GDM1 (cell line): ENCODE results near the gene PTRHD1.
A peak's percentile ranks its signal among the peaks of the same experiment; 100 is the strongest.
"Not testable (repeated sequence)": the region's sequence is repeated elsewhere in the genome, so short reads cannot be mapped to it uniquely, and the experiment has no call there.

Source experiments
- DNase-seq: peaks from one replicate; lab custom pipeline; 2025; lab: John Stamatoyannopoulos, UW

PTRHD1 gene

DNA sequence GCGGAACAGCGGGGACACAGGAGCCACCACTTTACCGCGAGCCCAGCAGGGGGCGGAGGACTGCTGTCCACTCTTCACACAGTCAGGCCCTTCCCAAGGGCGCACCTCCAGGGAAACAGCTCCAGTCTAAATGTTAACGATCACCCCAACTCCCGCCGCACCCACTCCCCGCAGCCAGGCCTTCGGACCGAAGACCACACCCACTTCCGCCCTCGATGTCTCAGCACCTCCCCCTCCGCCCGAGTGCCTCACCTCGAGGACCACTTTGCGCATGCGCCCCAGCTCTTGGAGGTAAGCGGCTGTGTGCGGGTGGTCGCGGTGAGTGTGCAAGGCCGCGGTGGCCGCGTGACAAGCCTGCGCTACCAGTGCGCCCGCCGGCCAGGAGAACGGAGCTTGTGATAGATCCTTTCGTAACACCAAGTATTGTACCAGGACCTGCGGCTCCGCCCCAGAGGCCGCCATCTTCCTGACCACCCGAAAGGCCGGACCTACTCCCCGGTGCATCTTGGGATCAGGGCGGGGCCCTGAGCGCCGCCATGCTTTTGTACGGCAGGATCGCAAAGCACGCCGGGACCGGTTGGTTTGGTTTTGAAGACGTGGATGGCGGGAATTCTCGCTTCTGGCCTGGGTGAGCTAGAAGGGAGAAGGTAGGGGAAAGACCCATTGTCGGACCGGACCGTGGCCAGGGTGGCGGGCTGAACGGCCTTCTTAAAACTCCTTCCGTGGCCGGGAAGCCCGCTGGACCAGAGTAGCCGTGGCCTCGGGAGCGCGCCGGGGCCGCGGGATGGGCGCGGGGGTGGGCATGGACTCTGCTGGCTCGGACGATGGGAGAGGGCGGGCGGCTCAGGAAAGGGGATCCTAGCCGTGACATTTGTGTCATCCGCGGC is at the start of gene PTRHD1, which contains the start of gene CENPO:
PTRHD1 (minus strand) TSS at position 518 of the 887 bp plus-strand sequence; CDS start at position 504, 14 bp downstream.
CENPO (plus strand) TSS at position 552 of the 887 bp plus-strand sequence. CDS start 495 bp downstream, outside the sequence.
- DNase-seq: peak; percentile 94

GRCh38 chr2:24842081-24843050 is 49.2 kb upstream of the PTRHD1 start:
- no peak for DNase-seq

DNA sequence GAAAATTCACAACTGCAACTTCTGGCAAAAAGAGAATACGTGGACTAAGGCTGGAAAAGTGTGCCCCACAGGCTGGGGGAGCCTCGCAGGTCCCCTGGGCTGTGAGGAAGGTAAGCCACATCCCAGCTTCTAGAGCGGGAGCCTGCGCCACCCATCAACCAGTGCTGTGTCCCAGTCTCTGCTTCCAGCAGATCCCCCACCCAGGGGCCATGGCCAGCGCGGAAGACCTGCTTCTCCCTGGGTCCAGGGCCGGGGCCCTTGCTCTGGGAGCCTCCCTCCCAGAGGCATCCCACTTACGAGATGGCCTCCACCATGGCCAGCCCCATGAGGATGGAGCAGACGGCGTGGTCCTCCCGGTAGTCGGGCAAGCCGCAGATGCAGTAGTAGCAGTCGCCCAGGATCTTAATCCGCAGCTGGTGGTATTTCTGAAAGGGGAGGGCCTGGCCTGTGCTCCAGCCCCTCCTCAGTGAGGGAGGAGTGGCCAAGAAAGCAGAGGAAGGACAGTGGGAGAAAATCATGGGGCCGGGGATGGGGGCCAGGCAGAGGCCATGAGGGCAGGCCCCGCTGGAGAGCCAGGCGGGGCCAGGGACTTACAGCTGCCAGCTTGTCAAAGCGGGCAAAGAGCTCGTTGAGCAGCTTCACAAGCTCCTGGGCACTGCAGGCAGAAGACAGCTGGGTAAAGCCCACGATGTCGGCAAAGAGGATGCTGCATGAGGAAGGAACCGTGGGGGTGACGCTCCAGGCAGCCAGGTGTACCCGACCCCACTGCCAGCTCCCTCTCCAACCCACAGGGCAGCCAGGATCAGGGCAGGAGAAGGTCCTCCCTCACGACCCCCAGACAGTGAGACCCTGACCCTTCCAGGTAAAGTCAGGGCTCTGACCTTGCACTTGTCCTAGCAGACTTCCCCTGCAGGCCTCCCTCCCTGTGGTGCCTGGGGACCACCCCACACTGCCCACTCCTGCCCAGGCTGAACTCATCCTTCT is 48.1 kb upstream of the PTRHD1 start:
- DNase-seq: no peak

DNA sequence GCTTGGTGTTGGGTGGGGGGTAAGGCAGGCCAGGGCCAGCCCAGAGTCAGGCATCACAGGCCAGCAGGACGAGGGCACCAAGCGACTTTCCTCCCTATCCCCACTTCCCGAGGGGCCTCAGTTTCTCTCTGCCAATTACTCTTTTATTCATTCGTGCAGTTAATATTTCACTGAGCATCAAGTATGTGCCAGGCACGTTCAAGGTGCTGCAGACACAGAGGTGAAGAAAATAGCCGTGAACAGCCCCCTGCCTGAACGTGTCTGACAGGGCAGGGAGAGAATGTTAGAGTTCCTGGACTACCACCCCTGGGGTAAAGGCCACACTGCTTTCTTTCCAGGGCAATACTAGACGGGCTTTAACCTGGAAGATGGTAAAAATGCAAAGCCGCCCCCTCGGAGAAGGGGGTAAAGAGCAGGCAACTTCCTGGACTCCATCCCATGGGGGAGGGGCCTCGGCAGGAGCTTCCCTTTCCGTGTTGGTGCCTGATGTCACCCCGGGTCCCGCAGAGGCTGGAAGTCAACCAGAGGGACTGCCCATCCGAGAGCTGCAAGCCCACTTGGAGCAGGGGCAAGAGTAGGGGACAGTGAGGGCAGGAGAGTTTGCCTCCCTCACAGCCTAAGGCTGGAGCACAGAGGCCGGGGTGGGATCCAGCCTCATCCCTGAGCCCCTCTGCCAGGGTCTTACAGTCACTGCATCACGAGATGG is 47.1 kb upstream of the PTRHD1 start:
- DNase-seq: no peak

GRCh38 chr2:24839729-24840128 is 46.5 kb upstream of the PTRHD1 start:
- DNase-seq: no peak

GRCh38 chr2:24838541-24838940 is 45.4 kb upstream of the PTRHD1 start:
- no peak for DNase-seq

DNA sequence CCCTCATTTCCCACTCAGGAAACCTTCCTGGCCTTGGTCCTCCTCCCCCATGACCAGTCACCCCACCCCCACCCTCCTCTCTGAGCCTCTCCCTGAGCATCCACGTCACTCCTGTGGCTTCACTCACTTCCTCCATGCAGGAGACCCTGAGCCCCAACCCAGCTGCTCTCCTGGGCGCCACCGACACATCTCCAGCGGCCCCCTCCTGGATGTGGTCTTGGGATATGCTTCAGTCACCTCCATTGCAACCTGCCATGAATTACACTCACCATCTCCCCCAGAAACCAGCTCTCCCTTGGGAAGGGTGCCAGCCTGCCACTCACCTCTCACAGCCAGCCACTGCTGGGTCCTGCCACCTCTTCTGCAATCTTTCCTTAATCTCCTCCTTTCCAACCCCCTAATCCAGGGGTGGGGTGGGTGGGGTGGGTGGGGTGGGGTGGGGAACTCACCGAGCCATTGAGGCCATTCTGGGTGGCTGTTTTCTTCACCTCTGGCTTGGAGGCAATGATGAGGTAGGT is 44.9 kb upstream of the PTRHD1 start:
- no peak for DNase-seq

- no peak for DNase-seq
Observed at GRCh38 chr2:24836706-24837105, 43.5 kb upstream of the PTRHD1 start.

DNA sequence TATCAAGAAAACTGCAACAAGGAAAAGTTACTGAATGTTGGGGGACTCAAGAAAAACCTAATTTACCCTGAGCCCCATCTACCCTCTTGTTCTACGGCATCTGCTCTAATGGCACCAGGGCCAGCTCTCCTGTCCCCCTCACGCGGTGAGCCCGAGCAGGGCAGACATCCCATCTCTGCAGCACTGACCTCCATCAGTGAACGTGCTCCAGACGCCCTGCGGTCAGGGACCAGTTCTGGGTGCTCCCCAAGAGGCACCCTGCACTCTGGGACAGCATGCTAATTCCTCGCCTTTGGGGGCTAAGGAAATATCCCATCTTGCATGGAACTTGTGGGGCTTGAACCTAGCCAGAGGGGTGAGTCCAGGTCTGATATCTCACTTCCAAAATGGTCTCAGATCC is 43.0 kb upstream of the PTRHD1 start:
- no peak for DNase-seq

GRCh38 chr2:24835411-24835810 is 42.2 kb upstream of the PTRHD1 start:
- not testable (repeated sequence) for DNase-seq

DNA sequence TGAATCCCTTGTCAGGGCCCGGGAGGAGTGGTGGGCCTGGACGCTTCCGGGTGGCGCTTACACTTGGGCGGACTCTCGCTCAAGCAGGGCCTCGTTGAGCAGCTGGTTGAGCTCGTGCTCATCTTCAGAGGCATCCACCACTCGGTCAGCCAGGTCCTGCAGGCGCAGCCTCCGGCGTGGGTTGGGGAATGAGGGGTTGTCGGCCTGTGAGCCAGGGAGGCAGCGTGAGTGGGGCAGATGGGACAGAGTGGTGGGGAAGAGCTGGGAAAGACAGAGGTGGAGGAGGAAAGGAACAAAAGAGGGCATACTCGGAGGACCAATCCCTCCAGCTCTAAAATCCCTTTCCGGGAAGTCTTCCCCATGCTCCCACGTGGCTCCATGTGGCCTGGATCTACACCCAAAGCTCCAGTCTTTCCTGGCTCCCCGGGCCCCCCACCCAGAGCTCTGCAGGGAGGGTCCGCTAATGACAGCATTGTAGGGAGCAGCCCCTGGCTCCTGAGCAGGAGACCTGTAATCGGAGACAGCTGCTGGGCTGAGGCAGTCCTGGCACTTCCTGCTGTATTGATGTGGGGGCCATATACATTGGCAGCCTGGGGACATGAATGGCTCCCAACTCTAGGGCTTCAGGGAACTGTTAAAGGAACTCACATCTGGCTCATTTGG is 41.7 kb upstream of the PTRHD1 start:
- DNase-seq: no peak

DNA sequence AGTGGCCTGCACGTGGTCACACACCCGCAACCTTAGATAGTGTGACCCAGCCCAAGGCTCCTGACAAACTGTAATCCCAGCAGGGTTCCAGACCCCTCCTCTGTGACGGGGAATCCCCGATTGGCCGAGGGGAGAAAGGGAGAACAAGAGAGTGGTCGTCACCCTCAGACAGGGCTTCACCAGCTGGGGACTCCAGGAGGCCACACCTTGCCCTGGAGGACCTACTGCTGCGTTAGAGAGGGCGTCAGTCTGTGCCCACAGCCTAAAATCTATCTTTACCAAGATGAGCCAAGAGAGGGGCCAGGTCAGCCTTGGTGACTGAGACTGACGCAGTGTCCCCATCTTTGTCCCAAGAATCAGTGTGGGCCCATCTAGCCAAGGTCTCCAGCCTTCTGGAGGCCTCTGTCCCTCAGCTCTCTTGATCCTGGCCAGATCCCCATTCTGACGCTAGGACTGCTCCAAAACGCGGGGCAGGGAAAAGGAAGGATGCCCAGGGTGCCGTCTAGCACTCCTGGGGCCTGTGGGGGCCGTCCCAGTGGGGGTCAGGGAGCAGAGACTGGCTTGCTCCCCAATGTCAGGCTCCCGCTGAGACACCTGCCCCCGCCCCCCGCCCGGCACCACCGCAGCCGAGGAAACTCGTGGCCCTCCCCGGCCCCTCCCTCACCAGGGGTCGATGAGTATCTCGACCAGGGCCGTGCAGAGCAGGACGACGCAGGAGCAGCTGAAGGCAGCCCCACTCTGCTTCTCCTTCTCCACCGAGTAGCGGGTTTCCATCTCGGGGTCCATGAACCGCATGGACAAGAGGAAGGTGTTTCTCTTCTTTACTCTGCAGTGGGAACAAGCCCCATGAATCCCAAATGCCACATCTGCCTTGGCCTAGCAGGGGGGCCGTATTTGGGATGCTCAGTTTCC is 40.9 kb upstream of the PTRHD1 start:
- no peak for DNase-seq

DNA sequence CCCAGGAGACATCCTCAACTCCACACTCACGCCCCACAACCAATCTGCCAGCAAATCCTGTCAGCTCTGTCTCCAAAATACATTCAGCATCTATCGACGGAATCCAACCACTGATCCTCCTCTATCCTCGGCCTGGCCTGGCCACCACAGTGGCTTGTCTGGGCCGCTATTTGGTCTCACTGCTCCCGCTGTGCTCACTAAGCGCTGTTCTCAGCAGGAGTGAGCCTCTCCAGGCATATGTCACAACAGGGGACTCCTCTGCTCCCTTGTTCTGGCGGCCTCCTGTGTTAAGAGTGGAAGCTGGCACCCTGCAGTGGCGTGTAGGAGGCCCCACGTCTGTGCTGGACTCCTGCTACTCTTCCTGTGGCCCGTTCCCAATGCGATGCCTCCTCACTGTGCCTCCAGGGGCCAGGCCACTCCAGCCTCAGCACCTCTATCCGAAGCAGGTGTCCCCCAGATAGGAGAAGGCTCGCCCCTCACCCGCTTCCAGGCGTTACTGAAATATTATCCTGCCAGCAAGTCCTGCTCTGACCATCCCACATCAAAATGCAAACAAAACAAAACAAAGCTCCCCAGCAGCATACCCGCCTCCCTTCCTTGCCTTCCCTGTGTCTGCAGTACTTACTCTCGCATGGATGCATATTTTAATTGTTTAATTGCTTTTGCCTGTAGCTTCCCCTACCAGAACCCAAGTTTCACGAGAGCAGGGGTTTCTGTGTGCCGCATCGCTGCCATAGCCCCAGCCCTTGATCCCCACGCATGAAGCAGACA is 39.9 kb upstream of the PTRHD1 start:
- no peak for DNase-seq

DNA sequence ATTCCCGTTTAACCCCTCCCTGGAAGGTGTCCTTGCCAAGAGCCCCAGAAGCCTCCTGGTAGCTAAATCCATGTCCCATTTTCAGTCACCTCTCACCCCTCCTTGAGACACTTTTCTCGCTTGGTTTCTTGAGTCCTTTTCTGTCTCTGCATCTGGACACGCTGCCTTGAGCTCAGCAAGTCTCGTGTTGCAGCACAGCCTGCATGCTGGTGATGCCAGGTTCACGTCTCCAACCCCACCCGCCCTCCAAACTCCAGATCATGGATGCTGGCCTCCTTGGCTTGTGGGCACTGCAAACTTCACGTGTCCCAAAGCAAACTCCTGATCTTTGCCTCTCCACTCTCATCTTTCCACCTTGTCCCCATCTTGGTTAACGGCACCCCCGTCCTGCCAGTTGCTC is 39.3 kb upstream of the PTRHD1 start:
- no peak for DNase-seq

- DNase-seq: no peak
Observed at GRCh38 chr2:24832073-24832461, 38.9 kb upstream of the PTRHD1 start.

GRCh38 chr2:24831221-24832072 is 38.3 kb upstream of the PTRHD1 start:
- no peak for DNase-seq

DNA sequence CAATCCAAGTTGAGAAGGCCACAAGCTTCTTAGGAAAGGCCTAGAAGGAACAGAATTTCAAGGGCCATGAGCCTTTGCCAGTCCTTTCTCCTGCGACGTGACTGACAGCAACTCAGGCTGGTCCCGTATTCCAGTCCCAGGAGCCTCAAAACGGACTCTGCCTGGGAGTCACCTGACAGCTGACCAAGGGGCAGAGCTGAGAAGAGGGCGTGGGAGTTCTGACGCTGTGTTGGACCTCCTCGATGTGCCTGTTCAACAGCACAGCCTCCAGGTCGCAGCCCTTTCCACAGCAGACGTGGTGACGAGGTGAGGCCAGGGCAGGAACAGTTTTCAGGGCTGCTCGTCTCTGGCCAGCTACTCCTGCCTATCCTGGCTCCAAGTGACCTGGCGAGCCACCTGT is 37.6 kb upstream of the PTRHD1 start:
- DNase-seq: no peak
